ENCODE measurements around the gene PCNT. TPM values are rescaled to one million over a fixed set of nuclear protein-coding genes. Genes with fewer than 3 reads are reported as not detected.

Gene PCNT
- total RNA-seq, 1 experiment from 2014 or later, result 20.5 TPM

DNA sequence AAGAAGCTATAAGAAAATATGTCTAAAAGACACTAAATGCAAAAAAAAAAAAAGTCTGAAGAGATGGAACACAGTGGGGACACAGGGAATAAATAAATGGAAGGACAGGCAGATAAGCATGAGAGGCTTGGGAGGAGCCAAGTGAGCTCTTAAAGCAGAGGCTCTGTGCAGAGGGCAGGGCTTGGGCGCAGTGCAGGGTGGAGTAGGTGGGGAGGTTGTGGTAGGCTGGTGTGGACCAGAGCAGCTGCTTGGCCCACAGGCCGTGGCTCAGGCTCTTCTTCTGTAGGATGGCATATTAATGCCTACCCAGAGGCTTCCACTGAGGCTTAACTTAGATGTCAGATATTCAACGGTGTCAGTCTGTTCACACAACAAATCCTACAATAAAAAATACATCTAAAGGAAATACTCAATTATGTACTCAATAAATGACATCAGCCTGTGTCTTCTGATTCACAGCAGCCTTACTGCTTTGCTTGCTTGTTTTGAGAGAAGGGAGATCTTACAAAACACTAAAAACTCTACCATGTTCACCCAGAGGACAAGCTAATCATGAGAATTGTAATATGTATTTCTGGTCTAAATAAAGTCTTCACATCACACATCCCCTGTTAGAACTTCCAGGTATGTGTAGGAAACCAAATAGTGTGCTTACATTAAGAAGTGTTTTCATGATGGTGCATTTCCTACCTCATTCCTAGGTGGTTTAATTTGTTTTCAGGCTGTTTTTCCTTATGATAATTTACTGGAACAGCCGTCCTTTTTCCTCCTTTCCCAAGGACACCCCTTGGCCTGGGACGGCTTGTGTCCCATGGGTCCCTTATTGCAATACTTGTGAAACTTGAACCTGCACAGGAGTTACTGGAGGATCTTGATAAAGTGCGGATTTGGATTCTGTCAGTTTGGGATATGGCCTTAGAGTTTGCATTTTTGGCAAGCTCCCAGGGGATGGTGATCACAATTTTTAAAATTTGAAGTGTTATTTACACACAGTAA, 159.6 kb downstream of the PCNT start:
- no peak for DNase-seq (ENCODE audit: low spot score)

DNA sequence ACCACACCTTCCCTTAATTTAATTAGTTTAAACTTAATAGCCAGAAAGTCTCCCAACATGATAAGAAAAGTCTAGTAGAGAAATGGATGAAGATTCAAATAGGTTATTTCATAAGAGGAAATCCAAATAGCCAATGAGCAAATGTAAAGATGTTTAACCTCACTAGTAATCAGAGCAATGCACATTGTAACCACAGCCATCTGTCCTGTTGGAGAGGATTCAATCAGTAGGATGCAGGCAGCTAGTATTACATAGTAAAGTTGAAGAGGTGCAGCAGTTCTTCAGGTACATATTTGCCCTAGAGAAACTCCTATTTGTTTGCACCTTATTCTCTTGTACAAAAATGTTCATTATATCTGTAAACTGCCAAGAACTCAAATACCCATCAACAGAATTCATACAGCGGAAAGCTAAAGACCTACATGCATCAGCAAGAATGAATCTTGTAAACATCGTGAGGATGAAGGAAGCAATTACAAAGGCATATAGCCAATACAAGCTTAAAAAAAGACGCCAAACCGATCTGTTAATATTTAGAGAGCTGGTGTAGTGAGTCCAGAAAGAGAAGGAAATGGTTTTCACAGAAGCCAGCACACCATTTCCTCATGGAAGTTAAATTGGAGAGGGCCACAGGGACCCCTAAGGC, 162.6 kb downstream of the PCNT start:
- no peak for DNase-seq (ENCODE audit: low spot score)

GRCh38 chr21:46489162-46489663, 165.3 kb downstream of the PCNT start:
- DNase-seq (ENCODE audit: low spot score), result no peak

- no peak for DNase-seq (ENCODE audit: low spot score)
Observed at GRCh38 chr21:46489800-46490199, 165.8 kb downstream of the PCNT start.

- DNase-seq (ENCODE audit: low spot score), result no peak
Observed at GRCh38 chr21:46491553-46491952, 167.6 kb downstream of the PCNT start.

- DNase-seq (ENCODE audit: low spot score), result no peak
Observed at GRCh38 chr21:46492851-46493250, 168.9 kb downstream of the PCNT start.

- no peak for DNase-seq (ENCODE audit: low spot score)
Observed at GRCh38 chr21:46493828-46494227, 169.9 kb downstream of the PCNT start.

Other genes with a start within 250 kb of the PCNT start
- gene COL6A2, start 226.0 kb upstream of the PCNT start, total RNA-seq (2014; rRNA removed; shearing (Covaris generic)), result 163 and 221 TPM in 2 replicates
- 0.45 TPM in 1 of 2 replicates, not detected in the other for gene FTCD, start 168.6 kb upstream of the PCNT start, total RNA-seq (2014; rRNA removed; shearing (Covaris generic))
- 13.9 and 16.0 TPM in 2 replicates for gene SPATC1L, start 139.7 kb upstream of the PCNT start, total RNA-seq (2014; rRNA removed; shearing (Covaris generic))
- 76.0 and 95.1 TPM in 2 replicates for gene LSS, start 95.4 kb upstream of the PCNT start, total RNA-seq (2014; rRNA removed; shearing (Covaris generic))
- 57.6 and 61.7 TPM in 2 replicates for gene MCM3AP, start 38.5 kb upstream of the PCNT start, total RNA-seq (2014; rRNA removed; shearing (Covaris generic))
- 13.7 and 25.5 TPM in 2 replicates for gene YBEY, start 37.8 kb upstream of the PCNT start, total RNA-seq (2014; rRNA removed; shearing (Covaris generic))
- gene C21orf58, start 286 bp upstream of the PCNT start, total RNA-seq (2014; rRNA removed; shearing (Covaris generic)), result 7.8 and 8.9 TPM in 2 replicates
- 8.9 and 9.9 TPM in 2 replicates for gene DIP2A, start 134.7 kb downstream of the PCNT start, total RNA-seq (2014; rRNA removed; shearing (Covaris generic))

Measured in A172 (cell line).